Kidney epithelial cell (primary cell): Measurements from ENCODE around the gene KCTD7. TPM values are rescaled to one million over a fixed set of nuclear protein-coding genes. Genes with fewer than 3 reads are reported as not detected.
"Not testable (repeated sequence)": the region's sequence is repeated elsewhere in the genome, so short reads cannot be mapped to it uniquely, and the experiment has no call there.

Experiments used
- DNase-seq: peaks from one replicate; pipeline ENCODE4 v3.0.0-alpha.2; 2010; ENCODE audit warnings: low read depth
- H3K27me3 ChIP-seq: 2 replicates; pipeline ENCODE4 v1.6.0; 2011; ENCODE audit warnings: low read length; ENCODE audit not compliant: control insufficient read depth, insufficient read depth
- H3K36me3 ChIP-seq: 2 replicates; pipeline ENCODE4 v1.5.1; 2011; ENCODE audit warnings: low read length; ENCODE audit not compliant: control insufficient read depth, insufficient read depth
- H3K4me3 ChIP-seq: 2 replicates; pipeline ENCODE4 v1.5.1; 2011; ENCODE audit warnings: low read depth, mild to moderate bottlenecking, control low read depth, low read length
- total RNA-seq: library from RNA; depleted of rRNA; stranded (reverse); fragments of >200 nt; gene quantifications from 2 replicates; pipeline ENCODE4 v1.2.3, GENCODE V29; 2015
- TF ChIP-seq, protein P1 (sequence below): IDR thresholded peaks from 2 replicates; pipeline ENCODE4 v1.5.1; 2011; ENCODE audit warnings: mild to moderate bottlenecking, moderate library complexity, low read length, control low read depth, inconsistent platforms; ENCODE audit not compliant: insufficient read depth, poor library complexity, severe bottlenecking

Gene KCTD7
- total RNA-seq, 1 donor from 2014 or later: 9.0 TPM

DNA sequence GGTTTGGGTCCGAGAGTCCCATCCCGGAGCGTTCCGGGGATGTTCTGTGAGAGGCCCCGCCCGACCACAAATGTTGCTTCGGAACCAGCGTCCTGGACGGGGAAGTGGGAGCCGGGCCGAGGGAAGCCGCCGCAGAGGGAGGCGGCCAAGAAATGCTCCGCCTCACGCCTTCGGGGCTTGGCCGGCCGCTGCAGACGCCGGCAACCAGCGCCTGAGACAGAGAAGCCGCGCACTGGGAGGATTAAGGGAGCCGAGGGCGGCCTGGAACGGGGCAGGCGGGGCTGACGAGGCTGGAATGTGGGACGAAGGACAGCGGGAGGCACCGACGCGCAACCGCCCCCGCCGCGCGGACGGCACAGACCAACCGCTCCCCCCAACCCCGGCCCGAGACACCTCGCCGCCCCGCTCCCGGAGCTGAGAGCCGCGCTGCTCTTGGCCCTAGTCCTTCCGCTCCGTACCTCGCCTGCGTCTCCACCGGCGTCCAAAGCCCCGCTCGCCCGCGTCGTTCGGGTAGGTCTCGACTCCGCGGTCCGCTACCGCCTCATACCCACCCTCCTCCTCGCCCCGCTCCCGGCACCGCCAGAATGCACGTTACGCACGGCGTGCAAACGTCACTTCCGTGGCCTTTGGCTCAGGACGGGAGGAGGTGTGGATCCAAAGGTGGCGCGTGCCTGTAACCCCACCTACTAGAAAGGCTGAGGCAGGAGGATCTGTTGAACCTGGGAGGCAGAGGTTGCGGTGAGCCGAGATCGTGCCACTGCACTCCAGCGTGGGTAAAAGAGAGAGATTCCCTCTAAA, 36.7 kb upstream of the KCTD7 start:
- H3K4me3 ChIP-seq: peak overlapping the region; percentile 99
- peak; percentile 54 for DNase-seq
- no peaks in the 10 kb centered on the region for H3K36me3 ChIP-seq
- TF ChIP-seq, protein P1, sequence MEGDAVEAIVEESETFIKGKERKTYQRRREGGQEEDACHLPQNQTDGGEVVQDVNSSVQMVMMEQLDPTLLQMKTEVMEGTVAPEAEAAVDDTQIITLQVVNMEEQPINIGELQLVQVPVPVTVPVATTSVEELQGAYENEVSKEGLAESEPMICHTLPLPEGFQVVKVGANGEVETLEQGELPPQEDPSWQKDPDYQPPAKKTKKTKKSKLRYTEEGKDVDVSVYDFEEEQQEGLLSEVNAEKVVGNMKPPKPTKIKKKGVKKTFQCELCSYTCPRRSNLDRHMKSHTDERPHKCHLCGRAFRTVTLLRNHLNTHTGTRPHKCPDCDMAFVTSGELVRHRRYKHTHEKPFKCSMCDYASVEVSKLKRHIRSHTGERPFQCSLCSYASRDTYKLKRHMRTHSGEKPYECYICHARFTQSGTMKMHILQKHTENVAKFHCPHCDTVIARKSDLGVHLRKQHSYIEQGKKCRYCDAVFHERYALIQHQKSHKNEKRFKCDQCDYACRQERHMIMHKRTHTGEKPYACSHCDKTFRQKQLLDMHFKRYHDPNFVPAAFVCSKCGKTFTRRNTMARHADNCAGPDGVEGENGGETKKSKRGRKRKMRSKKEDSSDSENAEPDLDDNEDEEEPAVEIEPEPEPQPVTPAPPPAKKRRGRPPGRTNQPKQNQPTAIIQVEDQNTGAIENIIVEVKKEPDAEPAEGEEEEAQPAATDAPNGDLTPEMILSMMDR: no peak
- no peaks in the 10 kb centered on the region for H3K27me3 ChIP-seq

DNA sequence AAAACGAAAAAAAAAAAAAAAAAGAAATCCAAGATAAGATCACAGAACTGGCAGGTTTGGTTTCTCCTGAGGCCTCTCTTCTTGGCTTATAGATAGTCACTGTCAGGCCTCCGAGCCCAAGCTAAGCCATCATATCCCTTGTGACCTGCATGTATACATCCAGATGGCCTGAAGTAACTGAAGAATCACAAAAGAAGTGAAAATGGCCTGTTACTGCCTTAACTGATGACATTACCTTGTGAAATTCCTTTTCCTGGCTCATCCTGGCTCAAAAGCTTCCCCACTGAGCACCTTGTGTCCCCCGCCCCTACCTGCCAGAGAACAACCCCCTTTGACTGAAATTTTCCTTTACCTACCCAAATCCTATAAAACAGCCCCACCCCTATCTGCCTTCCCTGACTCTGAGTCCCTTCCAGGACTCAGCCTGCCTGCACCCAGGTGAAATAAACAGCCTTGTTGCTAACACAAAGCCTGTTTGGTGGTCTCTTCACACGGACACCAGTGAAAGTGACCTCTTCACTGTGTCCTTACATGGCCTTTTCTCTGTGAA, 36.0 kb upstream of the KCTD7 start:
- peak overlapping the region; percentile 99 for H3K4me3 ChIP-seq
- not testable (repeated sequence) for H3K36me3 ChIP-seq, H3K27me3 ChIP-seq, DNase-seq

- H3K4me3 ChIP-seq, DNase-seq, H3K27me3 ChIP-seq, H3K36me3 ChIP-seq: not testable (repeated sequence)
Measured at GRCh38 chr7:66594082-66594481, 34.6 kb upstream of the KCTD7 start.

DNA sequence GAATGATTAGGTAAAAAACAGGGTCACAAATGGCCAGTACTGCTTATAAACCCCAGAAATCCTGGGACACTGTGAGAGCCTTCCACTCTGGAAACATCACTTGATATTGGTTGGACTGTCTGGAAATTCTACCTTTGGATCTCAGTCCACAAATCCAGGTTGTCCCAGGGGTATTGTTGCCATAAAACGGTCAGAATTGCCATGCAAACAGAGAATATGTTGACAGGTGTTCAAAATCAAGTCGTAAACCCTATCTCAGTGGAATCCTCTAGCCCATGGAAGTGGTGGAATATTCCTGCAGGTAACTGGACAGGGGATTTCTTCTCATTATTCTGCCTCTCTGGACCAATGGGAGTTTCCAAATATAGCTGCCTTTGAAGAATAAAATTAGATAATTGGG, 31.2 kb upstream of the KCTD7 start:
- no peak for DNase-seq
- Histone ChIP-seq H3K36me3 (no peaks in the 10 kb centered on the region), H3K27me3 (no peaks in the 10 kb centered on the region), H3K4me3 (no peak overlapping the region)
- TF ChIP-seq, protein P1: no peak

- no peaks in the 10 kb centered on the region for H3K36me3 ChIP-seq
- TF ChIP-seq, protein P1: no peak
- H3K27me3 ChIP-seq: no peaks in the 10 kb centered on the region
- no peak for DNase-seq
- H3K4me3 ChIP-seq: no peak overlapping the region
Measured at GRCh38 chr7:66602159-66602558, 26.5 kb upstream of the KCTD7 start.

DNA sequence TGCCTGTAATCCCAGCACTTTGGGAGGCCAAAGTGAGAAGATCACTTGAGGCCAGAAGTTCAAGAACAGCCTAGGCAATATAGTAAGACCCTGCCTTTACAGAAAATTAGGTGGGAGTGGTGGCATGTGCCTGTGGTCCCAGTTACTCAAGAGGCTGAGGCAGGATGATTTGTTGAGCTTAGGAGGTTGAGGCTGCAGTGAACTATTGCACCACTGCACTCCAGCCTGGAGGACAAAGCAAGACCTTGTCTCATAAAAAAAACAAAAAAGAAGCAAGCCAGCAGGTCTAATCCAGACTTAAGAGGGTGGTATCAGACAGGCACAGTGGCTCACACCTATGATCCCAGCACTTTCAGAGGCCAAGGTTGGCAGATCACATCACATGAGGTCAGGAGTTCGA, 24.5 kb upstream of the KCTD7 start:
- Histone ChIP-seq H3K36me3 (no peaks in the 10 kb centered on the region), H3K27me3 (no peaks in the 10 kb centered on the region), H3K4me3 (no peak overlapping the region)
- TF ChIP-seq, protein P1: no peak
- DNase-seq: no peak

GRCh38 chr7:66606540-66607291, 22.0 kb upstream of the KCTD7 start:
- H3K36me3 ChIP-seq, DNase-seq: not testable (repeated sequence)

More at GRCh38 chr7:66606540-66607291, 22.0 kb upstream of the KCTD7 start:
- not testable (repeated sequence) for H3K4me3 ChIP-seq, H3K27me3 ChIP-seq
